Psoas muscle (tissue), 8 donors: ENCODE results near the gene SLC34A1. TPM values are rescaled to one million over a fixed set of nuclear protein-coding genes. Genes with fewer than 3 reads are reported as not detected.

Experiments
- ATAC-seq, 4 donors: fragments of 200-7000 bp; cut with Tn5 transposase; one replicate each; pipeline ENCODE4 v1.9.1; 2020; ENCODE audit warnings: moderate library complexity in 3 of 4, mild to moderate bottlenecking in 2 of 4
- DNase-seq, 2 donors: peaks; one replicate each; pipeline ENCODE4 v3.0.0-alpha.2; 2020
- H3K27ac ChIP-seq: fragments of 200-600 bp; one replicate; pipeline ENCODE4 v1.8.0; 2022
- H3K27me3 ChIP-seq, 3 donors: fragments of 200-600 bp in 1 of 3; one replicate each; pipeline versions ENCODE4 v1.6.1 to v1.8.0; 2013 to 2022; ENCODE audit warnings: low read length in 2 of 3, mild to moderate bottlenecking in 2 of 3, moderate library complexity in 1 of 3; ENCODE audit not compliant: insufficient read depth in 3 of 3
- H3K36me3 ChIP-seq, 2 donors: fragments of 200-600 bp in 1 of 2; one replicate each; pipeline versions ENCODE4 v1.6.1 to v1.8.0; 2013 to 2022; ENCODE audit warnings: low read depth in 1 of 2, mild to moderate bottlenecking in 1 of 2, moderate library complexity in 1 of 2; ENCODE audit not compliant: insufficient read depth in 1 of 2
- H3K4me1 ChIP-seq: fragments of 200-600 bp; one replicate; pipeline ENCODE4 v1.8.0; 2022
- H3K4me3 ChIP-seq: fragments of 200-600 bp; one replicate; pipeline ENCODE4 v1.8.0; 2022; ENCODE audit warnings: mild to moderate bottlenecking
- H3K9me3 ChIP-seq: fragments of 200-600 bp; one replicate; pipeline ENCODE4 v1.8.0; 2022
- WGBS, 3 donors: extraction: QIAGEN DNeasy Blood & Tissue Kit; methylation state at CpG; one replicate each; pipeline versions ENCODE4 v1.1.6 to v1.1.7; 2013; 5-methylcytosine and 5-hydroxymethylcytosine counted together
- intact Hi-C, 2 donors: fragments of 100-400 bp; cut with DNase I; formaldehyde crosslinking; loops; one replicate each; pipeline versions ENCODE4 v1.11.0 to v1.14.2; 2022
- polyA plus RNA-seq, 3 donors: library from polyadenylated mRNA; stranded (reverse); fragments of 200-250 nt; gene quantifications; one replicate each; pipeline ENCODE4 v1.2.3, GENCODE V29; 2013
- total RNA-seq, 4 donors: library from RNA; stranded (reverse); fragmentation: NEBNext Ultra II Directional in 2 of 4; extraction: Animal tissue kit (Norgen Biotek cat#: 25700) in 2 of 4; gene quantifications; one replicate each; pipeline versions ENCODE4 v1.2.1 to v1.2.4, GENCODE V29; 2021 to 2023
- TF ChIP-seq, protein P1 (sequence below): fragments of 200-600 bp; IDR thresholded peaks from one replicate; pipeline ENCODE4 v1.8.0; 2022; ENCODE audit warnings: antibody characterized with exemption
- donor health status: healthy with polysubstance abuse.
- donor health status: DM: no; HTN: no; CAD: no; lungs with moderate emphysema.
- donor health status: Bipolar disorder and iron deficiency.
- donor health status: healthy.
- donor health status: DM: yes; HTN: yes; CAD: no.
- donor health status: DM: no; HTN: no; CAD: no.
- donor health status: DM: no; HTN: no; CAD: no.
- donor health status: DM: yes; HTN: yes; CAD: no.

Gene SLC34A1
- total and polyA plus RNA-seq, 7 donors: not detected

DNA sequence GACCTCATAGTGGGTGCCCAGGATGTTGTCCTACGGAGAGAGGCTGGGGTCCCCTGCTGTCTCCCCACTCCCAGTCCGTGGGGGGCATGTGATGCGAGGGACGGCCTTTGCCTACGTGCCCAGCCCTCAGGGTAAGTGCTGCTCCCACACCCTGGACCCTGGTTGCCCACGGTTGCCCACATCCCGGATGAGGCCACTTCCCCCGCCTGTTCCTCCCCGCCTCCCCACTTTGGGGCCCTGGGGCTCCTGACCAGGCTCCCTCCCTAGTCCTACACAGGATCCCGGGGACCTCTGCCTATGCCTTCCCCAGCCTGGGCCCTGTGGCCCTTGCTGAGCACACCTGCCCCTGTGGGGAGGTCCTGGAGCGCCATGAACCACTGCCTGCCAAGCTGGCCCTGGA, 1.5 kb downstream of the SLC34A1 start:
- Histone ChIP-seq H3K9me3 (no peaks in the 10 kb centered on the region), H3K36me3 (no peaks in the 10 kb centered on the region), H3K4me1 (no peaks in the 10 kb centered on the region), H3K27me3 (peaks cover 0 to 1% (median 0%) of the 10 kb centered on the region in 3 donors), H3K27ac (no peak overlapping the region), H3K4me3 (no peak overlapping the region)
- DNase-seq (no peak), ATAC-seq (no peak)
- TF ChIP-seq, protein P1, sequence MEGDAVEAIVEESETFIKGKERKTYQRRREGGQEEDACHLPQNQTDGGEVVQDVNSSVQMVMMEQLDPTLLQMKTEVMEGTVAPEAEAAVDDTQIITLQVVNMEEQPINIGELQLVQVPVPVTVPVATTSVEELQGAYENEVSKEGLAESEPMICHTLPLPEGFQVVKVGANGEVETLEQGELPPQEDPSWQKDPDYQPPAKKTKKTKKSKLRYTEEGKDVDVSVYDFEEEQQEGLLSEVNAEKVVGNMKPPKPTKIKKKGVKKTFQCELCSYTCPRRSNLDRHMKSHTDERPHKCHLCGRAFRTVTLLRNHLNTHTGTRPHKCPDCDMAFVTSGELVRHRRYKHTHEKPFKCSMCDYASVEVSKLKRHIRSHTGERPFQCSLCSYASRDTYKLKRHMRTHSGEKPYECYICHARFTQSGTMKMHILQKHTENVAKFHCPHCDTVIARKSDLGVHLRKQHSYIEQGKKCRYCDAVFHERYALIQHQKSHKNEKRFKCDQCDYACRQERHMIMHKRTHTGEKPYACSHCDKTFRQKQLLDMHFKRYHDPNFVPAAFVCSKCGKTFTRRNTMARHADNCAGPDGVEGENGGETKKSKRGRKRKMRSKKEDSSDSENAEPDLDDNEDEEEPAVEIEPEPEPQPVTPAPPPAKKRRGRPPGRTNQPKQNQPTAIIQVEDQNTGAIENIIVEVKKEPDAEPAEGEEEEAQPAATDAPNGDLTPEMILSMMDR: no peak
- WGBS, 3 donors: 71 to 82% (median 77%) methylated on average over 10 to 11 of the region's 11 CpGs
- intact Hi-C loops: no loop called here

DNA sequence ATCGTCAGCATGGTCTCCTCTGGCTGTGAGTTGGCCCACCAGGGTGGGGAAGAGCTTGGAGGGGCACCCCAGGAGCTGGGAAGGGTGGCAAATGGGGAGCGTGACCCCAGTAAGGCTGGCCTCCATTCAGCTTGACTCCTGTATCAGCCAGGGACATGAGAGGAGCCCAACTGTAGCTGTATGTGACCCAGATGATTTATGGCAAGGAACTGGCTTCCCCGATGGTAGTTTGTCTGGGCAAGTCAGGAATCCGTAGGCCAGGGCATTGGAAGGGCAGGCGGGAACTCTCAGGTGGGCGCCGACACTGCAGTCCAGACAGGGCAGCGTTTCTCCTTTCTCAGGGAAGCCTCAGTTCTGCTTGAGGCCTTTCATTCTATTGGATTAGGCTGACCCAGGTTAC, 2.3 kb downstream of the SLC34A1 start:
- Histone ChIP-seq H3K9me3 (no peaks in the 10 kb centered on the region), H3K27ac (no peak overlapping the region), H3K4me1 (no peaks in the 10 kb centered on the region), H3K4me3 (no peak overlapping the region), H3K36me3 (no peaks in the 10 kb centered on the region), H3K27me3 (no peaks in the 10 kb centered on the region)
- WGBS, 3 donors: 78 to 85% (median 79%) methylated on average over 8 of the region's 8 CpGs
- TF ChIP-seq, protein P1: no peak
- DNase-seq: no peak
- no peak for ATAC-seq
- intact Hi-C loops: no loop called here

DNA sequence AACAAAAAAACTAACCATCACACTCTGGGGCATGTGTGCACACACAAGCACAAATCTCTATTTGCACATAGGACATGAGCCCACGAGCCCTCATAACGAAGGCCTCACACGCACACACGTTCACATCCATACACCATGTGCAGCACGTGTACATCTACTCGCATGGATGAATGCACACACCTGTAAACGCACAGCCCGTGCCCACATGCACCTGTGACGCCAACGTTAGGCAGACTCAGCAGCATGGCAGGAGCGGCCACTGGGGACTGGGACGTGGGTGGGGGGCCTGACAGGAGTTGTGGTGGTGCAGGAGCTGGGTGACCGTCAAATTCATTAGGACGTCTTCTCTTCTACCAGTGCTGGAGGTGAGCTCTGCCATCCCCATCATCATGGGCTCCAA, 3.2 kb downstream of the SLC34A1 start:
- DNase-seq: no peak
- ATAC-seq: no peak
- H3K4me3 ChIP-seq: no peak overlapping the region
- no peak overlapping the region for H3K27ac ChIP-seq
- WGBS, 3 donors: 82 to 86% (median 85%) methylated on average over 14 of the region's 14 CpGs
- H3K36me3 ChIP-seq: no peaks in the 10 kb centered on the region
- intact Hi-C loops: no loop called here
- no peaks in the 10 kb centered on the region for H3K4me1 ChIP-seq
- TF ChIP-seq, protein P1: no peak
- no peaks in the 10 kb centered on the region for H3K27me3 ChIP-seq
- H3K9me3 ChIP-seq: no peaks in the 10 kb centered on the region

DNA sequence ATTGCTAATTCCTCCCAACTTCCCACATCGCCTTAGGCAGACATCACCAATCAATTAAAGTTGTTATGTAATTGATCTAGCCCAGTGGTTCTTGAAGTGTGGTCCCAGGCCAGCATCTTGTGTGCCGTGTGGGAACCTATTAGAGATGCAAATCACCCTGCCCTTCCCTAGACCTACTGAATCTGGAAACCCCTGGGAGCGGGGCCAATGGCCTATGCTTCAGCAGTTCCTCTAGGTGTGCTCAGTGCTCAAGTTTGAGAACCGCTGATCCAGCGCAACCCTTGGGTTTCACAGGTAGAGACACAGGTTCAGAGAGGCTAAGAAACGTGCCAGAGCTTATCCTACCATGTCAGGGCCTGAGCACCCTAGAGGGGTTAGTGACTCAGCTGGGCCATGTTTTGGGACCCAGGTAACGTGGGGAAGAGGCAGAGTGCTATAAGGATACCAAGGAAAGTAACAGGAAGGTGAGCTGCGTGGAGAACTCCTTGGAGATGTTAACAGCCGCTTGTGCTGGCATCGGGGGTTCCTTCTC, 4.4 kb downstream of the SLC34A1 start:
- 87 to 92% (median 88%) methylated on average over 10 of the region's 10 CpGs for WGBS, 3 donors
- DNase-seq: no peak
- Histone ChIP-seq H3K4me3 (no peak overlapping the region), H3K36me3 (no peaks in the 10 kb centered on the region), H3K27me3 (no peaks in the 10 kb centered on the region), H3K27ac (no peak overlapping the region), H3K4me1 (no peaks in the 10 kb centered on the region), H3K9me3 (no peaks in the 10 kb centered on the region)
- TF ChIP-seq, protein P1: no peak
- ATAC-seq: no peak
- intact Hi-C loops: no loop called here
